ENCODE data around the gene STK38L. TPM values are rescaled to one million over a fixed set of nuclear protein-coding genes. Genes with fewer than 3 reads are reported as not detected.

The STK38L gene
- total and polyA plus RNA-seq, 9 donors: 12.8 to 25.0 (median 20.5) TPM

GRCh38 chr12:27289414-27289813 is 45.3 kb downstream of the STK38L start:
- Histone ChIP-seq H3K27me3 (ENCODE audit: control insufficient read depth, insufficient read depth, low read length) (no peaks in the 10 kb centered on the region), H3K4me3 (ENCODE audit: low read length) (no peak overlapping the region), H3K4me1 (ENCODE audit: control insufficient read depth, insufficient read depth, low read length) (no peaks in the 10 kb centered on the region), H3K36me3 (ENCODE audit: control insufficient read depth, insufficient read depth, low read length) (no peaks in the 10 kb centered on the region), H3K9me3 (replicated peaks; ENCODE audit: control insufficient read depth, low read depth, low read length) (no peaks in the 10 kb centered on the region), H3K27ac (ENCODE audit: low read length) (no peak overlapping the region)
- DNase-seq: no peak
- WGBS (ENCODE audit: insufficient coverage): no CpG with 5 or more reads among the region's 3 CpGs

GRCh38 chr12:27290501-27291168 is 46.5 kb downstream of the STK38L start:
- no peaks in the 10 kb centered on the region for H3K9me3 ChIP-seq (replicated peaks; ENCODE audit: control insufficient read depth, low read depth, low read length)
- no peaks in the 10 kb centered on the region for H3K27me3 ChIP-seq (ENCODE audit: control insufficient read depth, insufficient read depth, low read length)
- H3K27ac ChIP-seq (ENCODE audit: low read length): no peak overlapping the region
- H3K36me3 ChIP-seq (ENCODE audit: control insufficient read depth, insufficient read depth, low read length): no peaks in the 10 kb centered on the region
- H3K4me3 ChIP-seq (ENCODE audit: low read length): no peak overlapping the region
- no peak for DNase-seq
- 27% methylated on average over 3 of the region's 4 CpGs for WGBS (ENCODE audit: insufficient coverage)
- H3K4me1 ChIP-seq (ENCODE audit: control insufficient read depth, insufficient read depth, low read length): no peaks in the 10 kb centered on the region

GRCh38 chr12:27291862-27292261 is 47.8 kb downstream of the STK38L start:
- H3K9me3 ChIP-seq (replicated peaks; ENCODE audit: control insufficient read depth, low read depth, low read length): no peaks in the 10 kb centered on the region
- H3K27me3 ChIP-seq (ENCODE audit: control insufficient read depth, insufficient read depth, low read length): no peaks in the 10 kb centered on the region
- no peak overlapping the region for H3K27ac ChIP-seq (ENCODE audit: low read length)
- no peaks in the 10 kb centered on the region for H3K4me1 ChIP-seq (ENCODE audit: control insufficient read depth, insufficient read depth, low read length)
- H3K36me3 ChIP-seq (ENCODE audit: control insufficient read depth, insufficient read depth, low read length): no peaks in the 10 kb centered on the region
- no peak for DNase-seq
- H3K4me3 ChIP-seq (ENCODE audit: low read length): no peak overlapping the region
- WGBS (ENCODE audit: insufficient coverage): no CpG with 5 or more reads among the region's 1 CpG

GRCh38 chr12:27292718-27293117 is 48.6 kb downstream of the STK38L start:
- no peak overlapping the region for H3K27ac ChIP-seq (ENCODE audit: low read length)
- H3K9me3 ChIP-seq (replicated peaks; ENCODE audit: control insufficient read depth, low read depth, low read length): no peaks in the 10 kb centered on the region
- H3K27me3 ChIP-seq (ENCODE audit: control insufficient read depth, insufficient read depth, low read length): no peaks in the 10 kb centered on the region
- WGBS (ENCODE audit: insufficient coverage): 86% methylated on average over 1 of the region's 2 CpGs
- no peaks in the 10 kb centered on the region for H3K36me3 ChIP-seq (ENCODE audit: control insufficient read depth, insufficient read depth, low read length)
- H3K4me3 ChIP-seq (ENCODE audit: low read length): no peak overlapping the region
- no peak for DNase-seq
- no peaks in the 10 kb centered on the region for H3K4me1 ChIP-seq (ENCODE audit: control insufficient read depth, insufficient read depth, low read length)

- H3K27ac ChIP-seq (ENCODE audit: low read length): no peak overlapping the region
- peaks cover 2% of the 10 kb centered on the region for H3K36me3 ChIP-seq (ENCODE audit: control insufficient read depth, insufficient read depth, low read length)
- H3K9me3 ChIP-seq (replicated peaks; ENCODE audit: control insufficient read depth, low read depth, low read length): no peaks in the 10 kb centered on the region
- no peak overlapping the region for H3K4me3 ChIP-seq (ENCODE audit: low read length)
- no peak for DNase-seq
- H3K4me1 ChIP-seq (ENCODE audit: control insufficient read depth, insufficient read depth, low read length): no peaks in the 10 kb centered on the region
- H3K27me3 ChIP-seq (ENCODE audit: control insufficient read depth, insufficient read depth, low read length): no peaks in the 10 kb centered on the region
- WGBS (ENCODE audit: insufficient coverage): no CpG with 5 or more reads among the region's 3 CpGs
These were observed 49.4 kb downstream of the STK38L start for GRCh38 chr12:27293463-27293862.

- no peak for DNase-seq
- Histone ChIP-seq H3K4me3 (ENCODE audit: low read length) (no peak overlapping the region), H3K27me3 (ENCODE audit: control insufficient read depth, insufficient read depth, low read length) (no peaks in the 10 kb centered on the region), H3K4me1 (ENCODE audit: control insufficient read depth, insufficient read depth, low read length) (no peaks in the 10 kb centered on the region), H3K27ac (ENCODE audit: low read length) (no peak overlapping the region), H3K36me3 (ENCODE audit: control insufficient read depth, insufficient read depth, low read length) (peaks cover 7% of the 10 kb centered on the region), H3K9me3 (replicated peaks; ENCODE audit: control insufficient read depth, low read depth, low read length) (no peaks in the 10 kb centered on the region)
- WGBS (ENCODE audit: insufficient coverage): 74% methylated on average over 5 of the region's 6 CpGs
These were observed 52.6 kb downstream of the STK38L start for GRCh38 chr12:27296674-27297073.

- WGBS (ENCODE audit: insufficient coverage): no CpG with 5 or more reads among the region's 4 CpGs
- Histone ChIP-seq H3K27ac (ENCODE audit: low read length) (no peak overlapping the region), H3K9me3 (replicated peaks; ENCODE audit: control insufficient read depth, low read depth, low read length) (no peaks in the 10 kb centered on the region), H3K36me3 (ENCODE audit: control insufficient read depth, insufficient read depth, low read length) (peaks cover 9% of the 10 kb centered on the region), H3K4me1 (ENCODE audit: control insufficient read depth, insufficient read depth, low read length) (no peaks in the 10 kb centered on the region), H3K4me3 (ENCODE audit: low read length) (no peak overlapping the region), H3K27me3 (ENCODE audit: control insufficient read depth, insufficient read depth, low read length) (no peaks in the 10 kb centered on the region)
- DNase-seq: peak; percentile 42
These were observed 53.5 kb downstream of the STK38L start for GRCh38 chr12:27297566-27297965.

- no peaks in the 10 kb centered on the region for H3K9me3 ChIP-seq (replicated peaks; ENCODE audit: control insufficient read depth, low read depth, low read length)
- H3K27ac ChIP-seq (ENCODE audit: low read length): no peak overlapping the region
- no peaks in the 10 kb centered on the region for H3K4me1 ChIP-seq (ENCODE audit: control insufficient read depth, insufficient read depth, low read length)
- H3K27me3 ChIP-seq (ENCODE audit: control insufficient read depth, insufficient read depth, low read length): no peaks in the 10 kb centered on the region
- DNase-seq: no peak
- H3K4me3 ChIP-seq (ENCODE audit: low read length): no peak overlapping the region
- WGBS (ENCODE audit: insufficient coverage): no CpG with 5 or more reads among the region's 1 CpG
- peaks cover 11% of the 10 kb centered on the region for H3K36me3 ChIP-seq (ENCODE audit: control insufficient read depth, insufficient read depth, low read length)
These were observed 55.0 kb downstream of the STK38L start for GRCh38 chr12:27299102-27299501.

- no peaks in the 10 kb centered on the region for H3K9me3 ChIP-seq (replicated peaks; ENCODE audit: control insufficient read depth, low read depth, low read length)
- H3K27ac ChIP-seq (ENCODE audit: low read length): no peak overlapping the region
- DNase-seq: no peak
- no peaks in the 10 kb centered on the region for H3K27me3 ChIP-seq (ENCODE audit: control insufficient read depth, insufficient read depth, low read length)
- no peaks in the 10 kb centered on the region for H3K4me1 ChIP-seq (ENCODE audit: control insufficient read depth, insufficient read depth, low read length)
- no peak overlapping the region for H3K4me3 ChIP-seq (ENCODE audit: low read length)
- peaks cover 11% of the 10 kb centered on the region for H3K36me3 ChIP-seq (ENCODE audit: control insufficient read depth, insufficient read depth, low read length)
These were observed 56.1 kb downstream of the STK38L start for GRCh38 chr12:27300226-27300625.

- Histone ChIP-seq H3K27ac (ENCODE audit: low read length) (no peak overlapping the region), H3K36me3 (ENCODE audit: control insufficient read depth, insufficient read depth, low read length) (peaks cover 9% of the 10 kb centered on the region), H3K4me3 (ENCODE audit: low read length) (no peak overlapping the region), H3K27me3 (ENCODE audit: control insufficient read depth, insufficient read depth, low read length) (no peaks in the 10 kb centered on the region), H3K9me3 (replicated peaks; ENCODE audit: control insufficient read depth, low read depth, low read length) (no peaks in the 10 kb centered on the region), H3K4me1 (ENCODE audit: control insufficient read depth, insufficient read depth, low read length) (no peaks in the 10 kb centered on the region)
- WGBS (ENCODE audit: insufficient coverage): no CpG with 5 or more reads among the region's 3 CpGs
- DNase-seq: peak; percentile 10
These were observed 59.3 kb downstream of the STK38L start for GRCh38 chr12:27303139-27304111.
